Lower leg skin (tissue), 3 donors: Measurements from ENCODE around the gene DNAJB9.

Experiments
- POLR2A ChIP-seq, 2 donors: fragments of 450-650 bp; IDR thresholded peaks; one replicate each; pipeline ENCODE4 v1.6.1; 2016 to 2017; ENCODE audit warnings: antibody characterized with exemption in 2 of 2, mild to moderate bottlenecking in 1 of 2, moderate library complexity in 1 of 2
- TF ChIP-seq, protein P1 (sequence below), 3 donors: fragments of 450-650 bp; IDR thresholded peaks; one replicate each; pipeline ENCODE4 v1.5.1; 2016; ENCODE audit warnings: antibody characterized with exemption in 3 of 3, mild to moderate bottlenecking in 3 of 3, moderate library complexity in 2 of 3

GRCh38 chr7:108541478-108541877, 28.2 kb upstream of the DNAJB9 start:
- TF ChIP-seq, protein P1, sequence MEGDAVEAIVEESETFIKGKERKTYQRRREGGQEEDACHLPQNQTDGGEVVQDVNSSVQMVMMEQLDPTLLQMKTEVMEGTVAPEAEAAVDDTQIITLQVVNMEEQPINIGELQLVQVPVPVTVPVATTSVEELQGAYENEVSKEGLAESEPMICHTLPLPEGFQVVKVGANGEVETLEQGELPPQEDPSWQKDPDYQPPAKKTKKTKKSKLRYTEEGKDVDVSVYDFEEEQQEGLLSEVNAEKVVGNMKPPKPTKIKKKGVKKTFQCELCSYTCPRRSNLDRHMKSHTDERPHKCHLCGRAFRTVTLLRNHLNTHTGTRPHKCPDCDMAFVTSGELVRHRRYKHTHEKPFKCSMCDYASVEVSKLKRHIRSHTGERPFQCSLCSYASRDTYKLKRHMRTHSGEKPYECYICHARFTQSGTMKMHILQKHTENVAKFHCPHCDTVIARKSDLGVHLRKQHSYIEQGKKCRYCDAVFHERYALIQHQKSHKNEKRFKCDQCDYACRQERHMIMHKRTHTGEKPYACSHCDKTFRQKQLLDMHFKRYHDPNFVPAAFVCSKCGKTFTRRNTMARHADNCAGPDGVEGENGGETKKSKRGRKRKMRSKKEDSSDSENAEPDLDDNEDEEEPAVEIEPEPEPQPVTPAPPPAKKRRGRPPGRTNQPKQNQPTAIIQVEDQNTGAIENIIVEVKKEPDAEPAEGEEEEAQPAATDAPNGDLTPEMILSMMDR (IDR thresholded peaks at IDR 0.05): no peak
- no peak for TF ChIP-seq POLR2A (IDR thresholded peaks at IDR 0.05)
